Uterus (tissue), 2 donors: ENCODE results near the gene WDR47.

ENCODE experiments used
- CTCF ChIP-seq, 4 experiments: fragments of 200-600 bp in 2 of 4; fragments of 450-650 bp in 2 of 4; sonication (generic) in 2 of 4; IDR thresholded peaks; one replicate each; pipeline ENCODE4 v1.5.1; 2016 to 2019; ENCODE audit warnings: antibody characterized with exemption in 4 of 4, mild to moderate bottlenecking in 2 of 4, moderate library complexity in 1 of 4
- POLR2A ChIP-seq, 2 donors: fragments of 450-650 bp; IDR thresholded peaks; one replicate each; pipeline ENCODE4 v1.6.1; 2016; ENCODE audit warnings: antibody characterized with exemption in 2 of 2, mild to moderate bottlenecking in 1 of 2, moderate library complexity in 1 of 2

GRCh38 chr1:108955881-108956280, 86.0 kb downstream of the WDR47 start:
- TF ChIP-seq CTCF (IDR thresholded peaks at IDR 0.05) (no peak), POLR2A (IDR thresholded peaks at IDR 0.05) (no peak)
